Natural killer cell (primary cell): ENCODE measurements around the gene MYH7. TPM values are rescaled to one million over a fixed set of nuclear protein-coding genes. Genes with fewer than 3 reads are reported as not detected.

ENCODE experiments used
- ATAC-seq, 3 donors: fragments of 150-1000 bp in 2 of 3; fragments of 200-7000 bp in 1 of 3; cut with Tn5 transposase; 1 replicate in 1 of 3; 2 replicates in 2 of 3; pipeline ENCODE4 v1.10.0; 2021; ENCODE audit warnings: mild to moderate bottlenecking in 2 of 3, moderate library complexity in 2 of 3
- DNase-seq, 2 donors: peaks; one replicate each; pipeline versions ENCODE4 v3.0.0 to v3.0.0-alpha.2; 2013 to 2021; ENCODE audit warnings: mixed read lengths in 1 of 2
- H3K27ac ChIP-seq: one replicate; pipeline ENCODE4 v1.5.1; 2013; ENCODE audit warnings: mild to moderate bottlenecking, low read length
- H3K27me3 ChIP-seq: one replicate; pipeline ENCODE4 v1.6.1; 2013; ENCODE audit warnings: low read length; ENCODE audit not compliant: control insufficient read depth, insufficient read depth
- H3K36me3 ChIP-seq: one replicate; pipeline ENCODE4 v1.6.1; 2013; ENCODE audit warnings: low read length; ENCODE audit not compliant: control insufficient read depth, insufficient read depth
- H3K4me1 ChIP-seq: one replicate; pipeline ENCODE4 v1.6.1; 2013; ENCODE audit warnings: low read length; ENCODE audit not compliant: control insufficient read depth, insufficient read depth
- H3K4me3 ChIP-seq: one replicate; pipeline ENCODE4 v1.5.1; 2013; ENCODE audit warnings: low read length
- H3K9me3 ChIP-seq: one replicate; pipeline ENCODE4 v1.6.1; 2013; ENCODE audit warnings: low read length; ENCODE audit not compliant: control insufficient read depth, insufficient read depth
- H3K27ac Mint-ChIP-seq, 2 donors: one replicate each; pipeline ENCODE4 v1.8.0; 2022; ENCODE audit warnings: mild to moderate bottlenecking in 2 of 2, mixed read lengths in 2 of 2, moderate library complexity in 1 of 2
- H3K27me3 Mint-ChIP-seq, 2 donors: one replicate each; pipeline ENCODE4 v1.8.0; 2022; ENCODE audit warnings: low read depth in 2 of 2, mixed read lengths in 2 of 2
- H3K36me3 Mint-ChIP-seq: one replicate; pipeline ENCODE4 v1.8.0; 2022; ENCODE audit warnings: mixed read lengths
- H3K4me1 Mint-ChIP-seq, 2 donors: one replicate each; pipeline ENCODE4 v1.8.0; 2022; ENCODE audit warnings: mixed read lengths in 2 of 2
- H3K4me3 Mint-ChIP-seq: one replicate; pipeline ENCODE4 v1.8.0; 2022; ENCODE audit warnings: mild to moderate bottlenecking, moderate library complexity, mixed read lengths
- H3K9me3 Mint-ChIP-seq, 2 donors: one replicate each; pipeline ENCODE4 v1.8.0; 2022; ENCODE audit warnings: mixed read lengths in 2 of 2
- CTCF ChIP-seq: fragments of 200-600 bp; IDR thresholded peaks from one replicate; pipeline ENCODE4 v1.8.0; 2022; ENCODE audit warnings: antibody characterized with exemption
- WGBS: methylation state at CpG from one replicate; pipeline ENCODE4 v1.1.7; 2013; ENCODE audit warnings: missing lambda C conversion rate; ENCODE audit not compliant: insufficient coverage; 5-methylcytosine and 5-hydroxymethylcytosine counted together
- intact Hi-C: fragments of 100-400 bp; cut with micrococcal nuclease; formaldehyde crosslinking; loops from one replicate; pipeline ENCODE4 v1.14.2; 2022
- total RNA-seq, 4 donors: library from RNA; stranded (reverse); fragments of 120-200 nt in 1 of 4; gene quantifications; one replicate each; pipeline versions ENCODE4 v1.2.3 to v1.2.4, GENCODE V29; 2013 to 2022

MYH7 gene
- total RNA-seq, 3 donors from 2014 or later (not counting 1 experiment from before 2014, with no cell fraction given): not detected

GRCh38 chr14:23414254-23414653 lies 21.2 kb downstream of the MYH7 start:
- Histone ChIP-seq H3K36me3 (no peaks in the 10 kb centered on the region), H3K4me1 (no peaks in the 10 kb centered on the region), H3K27me3 (no peaks in the 10 kb centered on the region), H3K4me3 (no peak overlapping the region), H3K9me3 (no peaks in the 10 kb centered on the region), H3K27ac (no peak overlapping the region)
- intact Hi-C loops: no loop called here
- TF ChIP-seq CTCF: no peak
- no peaks in the 10 kb centered on the region for H3K36me3 Mint-ChIP-seq
- H3K9me3 Mint-ChIP-seq: no peaks in the 10 kb centered on the region
- H3K4me3 Mint-ChIP-seq: no peak overlapping the region
- no peaks in the 10 kb centered on the region for H3K4me1 Mint-ChIP-seq
- no peak for DNase-seq
- H3K27ac Mint-ChIP-seq: no peak overlapping the region
- ATAC-seq: no peak
- H3K27me3 Mint-ChIP-seq: peaks cover 0 to 8% of the 10 kb centered on the region in 2 donors
- WGBS: 74% methylated on average over 3 of the region's 3 CpGs

- Mint-ChIP-seq H3K27me3 (peaks cover 0 to 8% of the 10 kb centered on the region in 2 donors), H3K4me3 (no peak overlapping the region)
Observed at GRCh38 chr14:23413681-23414080, 21.8 kb downstream of the MYH7 start.

GRCh38 chr14:23411563-23412525 lies 23.6 kb downstream of the MYH7 start:
- ATAC-seq (no peak), DNase-seq (no peak)
- intact Hi-C loops: no loop called here
- Mint-ChIP-seq H3K4me1 (no peaks in the 10 kb centered on the region), H3K9me3 (no peaks in the 10 kb centered on the region), H3K4me3 (no peak overlapping the region), H3K36me3 (no peaks in the 10 kb centered on the region), H3K27me3 (peaks cover 0 to 8% of the 10 kb centered on the region in 2 donors), H3K27ac (no peak overlapping the region)
- Histone ChIP-seq H3K27ac (no peak overlapping the region), H3K4me1 (no peaks in the 10 kb centered on the region), H3K9me3 (no peaks in the 10 kb centered on the region), H3K27me3 (no peaks in the 10 kb centered on the region), H3K36me3 (no peaks in the 10 kb centered on the region), H3K4me3 (no peak overlapping the region)
- 90% methylated on average over 14 of the region's 14 CpGs for WGBS
- no peak for TF ChIP-seq CTCF

More at GRCh38 chr14:23413681-23414080, 21.8 kb downstream of the MYH7 start:
- no peaks in the 10 kb centered on the region for H3K4me1 Mint-ChIP-seq
- DNase-seq (no peak), ATAC-seq (no peak)
- Histone ChIP-seq H3K27me3 (no peaks in the 10 kb centered on the region), H3K4me3 (no peak overlapping the region), H3K36me3 (no peaks in the 10 kb centered on the region), H3K4me1 (no peaks in the 10 kb centered on the region), H3K27ac (no peak overlapping the region), H3K9me3 (no peaks in the 10 kb centered on the region)
- no peaks in the 10 kb centered on the region for H3K36me3 Mint-ChIP-seq
- no peaks in the 10 kb centered on the region for H3K9me3 Mint-ChIP-seq
- no peak overlapping the region for H3K27ac Mint-ChIP-seq
- TF ChIP-seq CTCF: no peak
- intact Hi-C loops: no loop called here
- 92% methylated on average over 16 of the region's 16 CpGs for WGBS
